Measurements from ENCODE around the gene SPDYE6.

- no peak for TF ChIP-seq CTCF (IDR thresholded peaks at IDR 0.05; ENCODE audit: low read depth, low read length, missing input control)
- no peak for TF ChIP-seq RAD21 (IDR thresholded peaks at IDR 0.05)
- no peak for TF ChIP-seq TAF1 (conservative IDR thresholded peaks at IDR 0.05)
- no peak for TF ChIP-seq SP1 (IDR thresholded peaks at IDR 0.05)
- TF ChIP-seq REST (IDR thresholded peaks at IDR 0.05), result no peak
- TF ChIP-seq EGR1 (IDR thresholded peaks at IDR 0.05; ENCODE audit: low read depth in 2 of 2), result no peak
- TF ChIP-seq MAX (IDR thresholded peaks at IDR 0.05), result no peak
- TF ChIP-seq GABPA (IDR thresholded peaks at IDR 0.05 in 1 of 2, conservative IDR thresholded peaks at IDR 0.05 in 1 of 2), result no peak
- TF ChIP-seq ZBTB33 (IDR thresholded peaks at IDR 0.05), result no peak
- no peak for TF ChIP-seq FOXA1 (IDR thresholded peaks at IDR 0.05)
- TF ChIP-seq RXRA (IDR thresholded peaks at IDR 0.05), result no peak
- TF ChIP-seq ATF3 (IDR thresholded peaks at IDR 0.05), result no peak
These were observed 40.4 kb upstream of the SPDYE6 start for GRCh38 chr7:102396710-102397019.
